ENCODE measurements around the gene RAF1. TPM values are rescaled to one million over a fixed set of nuclear protein-coding genes. Genes with fewer than 3 reads are reported as not detected.
A peak's percentile ranks its signal among the peaks of the same experiment; 100 is the strongest.
"Not testable (repeated sequence)": the region's sequence is repeated elsewhere in the genome, so short reads cannot be mapped to it uniquely, and the experiment has no call there.

The RAF1 gene
- total RNA-seq, 2 donors from 2014 or later, result 158 to 183 TPM

DNA sequence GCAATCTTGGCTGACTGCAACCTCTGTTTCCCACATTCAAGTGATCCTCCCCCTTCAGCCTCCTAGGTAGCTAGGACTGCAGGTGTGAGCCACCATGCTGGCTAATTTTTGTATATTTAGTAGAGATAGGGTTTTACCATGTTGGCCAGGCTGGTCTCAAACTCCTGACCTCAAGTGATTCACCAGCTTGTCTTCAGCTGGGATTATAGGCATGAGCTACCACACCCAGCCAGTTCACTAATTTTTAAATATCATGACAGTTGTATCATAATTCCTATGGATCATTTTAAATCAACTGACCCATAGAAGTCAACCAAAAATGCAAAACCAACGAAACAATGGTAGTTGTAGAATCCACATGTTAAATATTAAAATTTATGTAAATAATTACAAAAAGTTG, 35.1 kb downstream of the RAF1 start:
- ATAC-seq (ENCODE audit: insufficient number of reproducible peaks, low FRiP score, low read depth) (no peak), DNase-seq (ENCODE audit: low spot score) (no peak)
- TF ChIP-seq, protein P1, sequence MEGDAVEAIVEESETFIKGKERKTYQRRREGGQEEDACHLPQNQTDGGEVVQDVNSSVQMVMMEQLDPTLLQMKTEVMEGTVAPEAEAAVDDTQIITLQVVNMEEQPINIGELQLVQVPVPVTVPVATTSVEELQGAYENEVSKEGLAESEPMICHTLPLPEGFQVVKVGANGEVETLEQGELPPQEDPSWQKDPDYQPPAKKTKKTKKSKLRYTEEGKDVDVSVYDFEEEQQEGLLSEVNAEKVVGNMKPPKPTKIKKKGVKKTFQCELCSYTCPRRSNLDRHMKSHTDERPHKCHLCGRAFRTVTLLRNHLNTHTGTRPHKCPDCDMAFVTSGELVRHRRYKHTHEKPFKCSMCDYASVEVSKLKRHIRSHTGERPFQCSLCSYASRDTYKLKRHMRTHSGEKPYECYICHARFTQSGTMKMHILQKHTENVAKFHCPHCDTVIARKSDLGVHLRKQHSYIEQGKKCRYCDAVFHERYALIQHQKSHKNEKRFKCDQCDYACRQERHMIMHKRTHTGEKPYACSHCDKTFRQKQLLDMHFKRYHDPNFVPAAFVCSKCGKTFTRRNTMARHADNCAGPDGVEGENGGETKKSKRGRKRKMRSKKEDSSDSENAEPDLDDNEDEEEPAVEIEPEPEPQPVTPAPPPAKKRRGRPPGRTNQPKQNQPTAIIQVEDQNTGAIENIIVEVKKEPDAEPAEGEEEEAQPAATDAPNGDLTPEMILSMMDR (IDR thresholded peaks at IDR 0.05), result no peak
- no peaks in the 10 kb centered on the region for H3K9me3 ChIP-seq
- peaks cover 57 to 82% of the 10 kb centered on the region in 2 donors for H3K4me1 ChIP-seq (ENCODE audit: control insufficient read depth in 1 of 2, low read depth in 2 of 2)
- H3K36me3 ChIP-seq, result no peaks in the 10 kb centered on the region
- H3K4me3 ChIP-seq, result no peak overlapping the region
- peak overlapping the region; percentile 6 to 66 for H3K27ac ChIP-seq
- H3K27me3 ChIP-seq (replicated peaks; ENCODE audit: insufficient read depth), result no peaks in the 10 kb centered on the region

DNA sequence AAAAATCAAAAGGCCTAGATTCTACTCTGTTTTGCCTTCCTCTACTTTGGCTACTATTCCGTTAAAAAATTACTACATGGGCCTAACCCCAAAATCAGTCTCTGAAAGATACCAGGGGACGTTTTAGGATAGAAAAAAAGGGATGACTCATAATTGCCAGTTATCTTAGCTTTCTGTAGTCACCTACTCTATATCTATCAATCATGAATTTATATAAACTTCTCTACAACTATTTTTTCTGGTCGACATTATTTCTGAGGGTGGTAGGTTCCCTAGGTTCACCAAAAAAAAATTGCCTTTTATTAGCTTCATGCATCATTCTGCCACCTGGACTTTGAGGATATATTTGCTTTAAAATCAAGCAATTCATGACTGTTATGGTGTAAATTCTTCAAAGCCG, 36.5 kb downstream of the RAF1 start:
- no peak overlapping the region for H3K4me3 ChIP-seq
- no peaks in the 10 kb centered on the region for H3K27me3 ChIP-seq (replicated peaks; ENCODE audit: insufficient read depth)
- H3K4me1 ChIP-seq (ENCODE audit: control insufficient read depth in 1 of 2, low read depth in 2 of 2), result peaks cover 56 to 85% of the 10 kb centered on the region in 2 donors
- H3K27ac ChIP-seq, result peak overlapping the region in 1 of 2 donors; percentile 24
- no peak for DNase-seq (ENCODE audit: low spot score)
- ATAC-seq (ENCODE audit: insufficient number of reproducible peaks, low FRiP score, low read depth), result no peak
- TF ChIP-seq, protein P1 (IDR thresholded peaks at IDR 0.05), result no peak
- H3K36me3 ChIP-seq, result no peaks in the 10 kb centered on the region
- no peaks in the 10 kb centered on the region for H3K9me3 ChIP-seq

DNA sequence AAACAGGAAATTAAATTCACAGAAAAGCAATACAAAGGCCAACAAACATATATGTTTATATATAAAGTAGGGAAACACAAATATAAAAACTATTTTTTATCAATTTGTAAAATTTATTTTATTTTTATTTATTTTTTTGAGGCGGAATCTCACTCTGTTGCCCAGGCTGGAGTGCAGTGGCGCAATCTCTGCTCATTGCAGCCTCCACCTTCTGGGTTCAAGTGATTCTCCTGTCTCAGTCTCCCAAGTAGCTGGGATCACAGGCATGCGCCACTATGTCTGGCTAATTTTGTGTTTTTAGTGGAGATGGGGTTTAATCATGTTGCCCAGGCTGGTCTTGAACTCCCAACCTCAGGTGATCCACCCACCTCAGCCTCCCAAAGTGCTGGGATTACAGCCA, 39.0 kb downstream of the RAF1 start:
- peaks cover 47 to 85% of the 10 kb centered on the region in 2 donors for H3K4me1 ChIP-seq (ENCODE audit: control insufficient read depth in 1 of 2, low read depth in 2 of 2)
- not testable (repeated sequence) for H3K9me3 ChIP-seq; ATAC-seq (ENCODE audit: insufficient number of reproducible peaks, low FRiP score, low read depth); H3K36me3 ChIP-seq; H3K27me3 ChIP-seq (replicated peaks; ENCODE audit: insufficient read depth); H3K4me3 ChIP-seq; DNase-seq (ENCODE audit: low spot score)
- H3K27ac ChIP-seq, result peak overlapping the region in 1 of 2 donors; percentile 42

DNA sequence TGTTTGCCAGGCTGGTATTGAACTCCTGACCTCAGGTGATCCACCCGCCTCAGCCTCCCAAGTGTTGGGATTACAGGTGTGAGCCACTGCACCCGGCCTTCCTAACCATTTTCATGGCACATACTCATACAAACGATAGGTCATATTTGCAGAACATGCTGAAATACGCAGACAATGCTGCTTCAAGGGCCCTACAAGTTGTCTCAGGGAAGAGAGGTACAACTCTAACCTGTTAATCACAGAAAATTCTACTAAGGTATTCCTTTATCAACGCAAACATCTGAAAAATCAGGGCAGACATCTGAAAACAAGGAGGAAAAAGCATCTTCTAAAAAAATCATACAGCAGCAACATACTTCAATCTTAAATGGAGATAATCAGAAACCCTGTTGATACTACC, 39.9 kb downstream of the RAF1 start:
- TF ChIP-seq, protein P1 (IDR thresholded peaks at IDR 0.05), result no peak
- Histone ChIP-seq H3K27me3 (replicated peaks; ENCODE audit: insufficient read depth) (no peaks in the 10 kb centered on the region), H3K9me3 (no peaks in the 10 kb centered on the region), H3K4me1 (ENCODE audit: control insufficient read depth in 1 of 2, low read depth in 2 of 2) (peaks cover 38 to 76% of the 10 kb centered on the region in 2 donors), H3K4me3 (no peak overlapping the region), H3K36me3 (no peaks in the 10 kb centered on the region), H3K27ac (no peak overlapping the region)
- ATAC-seq (ENCODE audit: insufficient number of reproducible peaks, low FRiP score, low read depth) (no peak), DNase-seq (ENCODE audit: low spot score) (no peak)

GRCh38 chr3:12622335-12622734, 41.6 kb downstream of the RAF1 start:
- Histone ChIP-seq H3K36me3 (peaks cover 6% of the 10 kb centered on the region), H3K27ac (peak overlapping the region in 1 of 2 donors; percentile 2), H3K4me1 (ENCODE audit: control insufficient read depth in 1 of 2, low read depth in 2 of 2) (peaks cover 32 to 60% of the 10 kb centered on the region in 2 donors), H3K4me3 (no peak overlapping the region), H3K9me3 (no peaks in the 10 kb centered on the region), H3K27me3 (replicated peaks; ENCODE audit: insufficient read depth) (no peaks in the 10 kb centered on the region)
- DNase-seq (ENCODE audit: low spot score), result no peak
- no peak for ATAC-seq (ENCODE audit: insufficient number of reproducible peaks, low FRiP score, low read depth)
- TF ChIP-seq, protein P1 (IDR thresholded peaks at IDR 0.05), result no peak

GRCh38 chr3:12620729-12621128, 43.2 kb downstream of the RAF1 start:
- DNase-seq (ENCODE audit: low spot score) (no peak), ATAC-seq (ENCODE audit: insufficient number of reproducible peaks, low FRiP score, low read depth) (no peak)
- TF ChIP-seq, protein P1 (IDR thresholded peaks at IDR 0.05), result no peak
- no peaks in the 10 kb centered on the region for H3K9me3 ChIP-seq
- H3K27ac ChIP-seq, result no peak overlapping the region
- peaks cover 12% of the 10 kb centered on the region for H3K36me3 ChIP-seq
- no peak overlapping the region for H3K4me3 ChIP-seq
- H3K4me1 ChIP-seq (ENCODE audit: control insufficient read depth in 1 of 2, low read depth in 2 of 2), result peaks cover 27 to 46% of the 10 kb centered on the region in 2 donors
- H3K27me3 ChIP-seq (replicated peaks; ENCODE audit: insufficient read depth), result no peaks in the 10 kb centered on the region
